Common myeloid progenitor, CD34-positive (primary cell): ENCODE data around the gene CAP2.
A peak's percentile ranks its signal among the peaks of the same experiment; 100 is the strongest.

Source experiments
- CTCF ChIA-PET: fragments of 350-600 bp; sonication (Branson Sonifier 250); formaldehyde crosslinking; loops from one replicate; lab custom pipeline; 2021; ENCODE audit warnings: antibody characterized with exemption; lab: Charles Lee
- POLR2A ChIA-PET: fragments of 350-600 bp; sonication (Branson Sonifier 250); formaldehyde crosslinking; loops from one replicate; lab custom pipeline; 2021; ENCODE audit warnings: antibody characterized with exemption; lab: Charles Lee
- DNase-seq, 3 donors: peaks; one replicate each; pipeline versions ENCODE4 v3.0.0 to v3.0.0-alpha.2; 2013
- H3K27ac ChIP-seq, 2 experiments: 1 replicate in 1 of 2; 2 replicates in 1 of 2; pipeline ENCODE4 v1.7.0; 2013; ENCODE audit warnings: inconsistent platforms in 2 of 2, low read length in 2 of 2, mild to moderate bottlenecking in 2 of 2, low read depth in 1 of 2, moderate library complexity in 1 of 2; ENCODE audit not compliant: severe bottlenecking in 2 of 2, insufficient read depth in 1 of 2, poor library complexity in 1 of 2
- H3K27me3 ChIP-seq, 5 experiments: replicated peaks in 2 of 5; 1 replicate in 3 of 5; 2 replicates in 2 of 5; pipeline versions ENCODE4 v1.6.1 to v1.7.0; 2013; ENCODE audit warnings: low read length in 4 of 5, mild to moderate bottlenecking in 2 of 5, moderate library complexity in 2 of 5, inconsistent platforms in 1 of 5; ENCODE audit not compliant: insufficient read depth in 5 of 5, control insufficient read depth in 4 of 5
- H3K36me3 ChIP-seq, 4 experiments: 1 replicate in 2 of 4; 2 replicates in 2 of 4; pipeline versions ENCODE4 v1.6.1 to v1.7.0; 2013; ENCODE audit warnings: low read length in 3 of 4, control low read depth in 1 of 4, mild to moderate bottlenecking in 1 of 4; ENCODE audit not compliant: control insufficient read depth in 4 of 4, insufficient read depth in 4 of 4
- H3K4me1 ChIP-seq, 4 experiments: 1 replicate in 3 of 4; 2 replicates in 1 of 4; pipeline versions ENCODE4 v1.6.1 to v1.7.1; 2013; ENCODE audit warnings: low read length in 3 of 4, mild to moderate bottlenecking in 3 of 4, control low read depth in 1 of 4, inconsistent platforms in 1 of 4, moderate library complexity in 1 of 4; ENCODE audit not compliant: control insufficient read depth in 4 of 4, insufficient read depth in 4 of 4; ENCODE audit errors: control extremely low read depth in 1 of 4
- H3K4me3 ChIP-seq, 7 experiments: 1 replicate in 4 of 7; 2 replicates in 3 of 7; pipeline versions ENCODE4 v1.5.1 to v1.7.0; 2013; ENCODE audit warnings: mild to moderate bottlenecking in 7 of 7, low read length in 6 of 7, moderate library complexity in 6 of 7, inconsistent platforms in 2 of 7, low read depth in 2 of 7, control low read depth in 1 of 7; ENCODE audit not compliant: insufficient read depth in 4 of 7, control insufficient read depth in 1 of 7; ENCODE audit errors: extremely low read depth in 1 of 7
- H3K9me3 ChIP-seq, 5 experiments: 1 replicate in 4 of 5; 2 replicates in 1 of 5; pipeline versions ENCODE4 v1.6.1 to v1.7.1; 2013; ENCODE audit warnings: low read length in 4 of 5, mild to moderate bottlenecking in 2 of 5, inconsistent platforms in 1 of 5, low read depth in 1 of 5, moderate library complexity in 1 of 5; ENCODE audit not compliant: control insufficient read depth in 4 of 5, insufficient read depth in 2 of 5; ENCODE audit errors: control extremely low read depth in 1 of 5
- WGBS: methylation state at CpG from one replicate; pipeline ENCODE4 v1.1.5; 2013; ENCODE audit not compliant: insufficient coverage; 5-methylcytosine and 5-hydroxymethylcytosine counted together

The CAP2 gene

DNA sequence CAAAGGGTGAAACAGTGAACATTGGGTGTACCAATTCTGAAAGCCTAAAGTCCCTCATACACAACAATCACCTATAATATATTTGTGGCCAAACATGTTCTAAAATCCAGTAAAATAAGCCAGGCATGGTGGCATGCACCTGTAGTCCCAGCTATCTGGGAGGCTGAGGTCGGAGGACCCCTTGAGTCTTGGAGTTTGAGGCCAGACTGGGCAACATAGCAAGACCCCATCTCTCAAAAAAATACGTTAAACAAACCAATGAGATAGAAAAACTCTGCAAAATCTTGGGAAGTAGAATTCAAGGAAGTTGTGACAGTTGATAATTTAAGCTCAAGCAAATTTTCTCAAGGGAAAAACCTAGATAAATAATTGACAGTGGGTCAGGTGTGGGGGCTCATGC is 92.6 kb downstream of the CAP2 start:
- no peak overlapping the region for H3K4me3 ChIP-seq
- POLR2A ChIA-PET: no interaction called here
- no peaks in the 10 kb centered on the region for H3K9me3 ChIP-seq
- H3K36me3 ChIP-seq: no peaks in the 10 kb centered on the region
- peaks cover 0 to 5% (median 0%) of the 10 kb centered on the region in 4 experiments for H3K4me1 ChIP-seq
- CTCF ChIA-PET: no interaction called here
- WGBS: 80% methylated on average over 1 of the region's 2 CpGs
- no peak overlapping the region for H3K27ac ChIP-seq
- DNase-seq: no peak
- no peaks in the 10 kb centered on the region for H3K27me3 ChIP-seq

- Histone ChIP-seq H3K27me3 (no peaks in the 10 kb centered on the region), H3K4me3 (no peak overlapping the region), H3K27ac (no peak overlapping the region), H3K9me3 (no peaks in the 10 kb centered on the region), H3K36me3 (no peaks in the 10 kb centered on the region), H3K4me1 (peaks cover 0 to 12% (median 0%) of the 10 kb centered on the region in 4 experiments)
- no peak for DNase-seq
- 94% methylated on average over 4 of the region's 4 CpGs for WGBS
- ChIA-PET CTCF (no interaction called here), POLR2A (no interaction called here)
Observed at GRCh38 chr6:17486680-17487079, 93.3 kb downstream of the CAP2 start.

DNA sequence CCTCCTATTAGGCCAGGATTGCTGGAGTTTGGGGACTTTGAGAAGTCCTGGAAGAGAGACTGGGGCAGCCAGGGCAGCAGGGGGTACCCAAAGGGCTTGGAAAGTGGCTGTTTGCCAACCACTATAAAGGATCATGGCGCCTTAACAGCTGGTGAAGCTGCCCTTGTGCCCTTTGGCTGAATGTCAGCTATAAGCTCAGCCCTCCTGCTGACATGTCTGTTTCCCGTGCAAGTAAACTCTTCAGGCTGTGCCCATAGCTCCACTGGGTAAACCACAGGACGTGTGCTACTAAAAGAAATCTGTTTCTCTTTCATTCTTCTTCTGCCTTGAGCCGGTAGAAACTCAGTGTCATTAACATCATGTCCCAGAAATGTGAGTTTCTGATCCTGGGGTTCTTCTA is 97.3 kb downstream of the CAP2 start:
- Histone ChIP-seq H3K4me1 (peaks cover 0 to 34% (median 1%) of the 10 kb centered on the region in 4 experiments), H3K36me3 (no peaks in the 10 kb centered on the region), H3K27ac (no peak overlapping the region), H3K9me3 (peaks cover 0 to 4% (median 0%) of the 10 kb centered on the region in 5 experiments), H3K4me3 (no peak overlapping the region), H3K27me3 (no peaks in the 10 kb centered on the region)
- ChIA-PET CTCF (interaction anchor here (1.4 to 1.5 kb wide), 2 partner anchors 11 to 15 kb away, joined by 3 to 4 read pairs; no protein-coding TSS in a partner anchor), POLR2A (no interaction called here)
- DNase-seq: peak in 2 of 3 donors; percentile 53 to 58
- WGBS: 72% methylated on average over 4 of the region's 4 CpGs

GRCh38 chr6:17491416-17492142 is 98.2 kb downstream of the CAP2 start:
- Histone ChIP-seq H3K27ac (no peak overlapping the region), H3K4me3 (no peak overlapping the region), H3K36me3 (no peaks in the 10 kb centered on the region), H3K27me3 (no peaks in the 10 kb centered on the region), H3K9me3 (peaks cover 0 to 4% (median 0%) of the 10 kb centered on the region in 5 experiments), H3K4me1 (peaks cover 0 to 34% (median 1%) of the 10 kb centered on the region in 4 experiments)
- 9% methylated on average over 3 of the region's 10 CpGs for WGBS
- ChIA-PET POLR2A (no interaction called here), CTCF (interaction anchor here (1.3 to 1.4 kb wide), 2 partner anchors 12 to 14 kb away, joined by 4 read pairs; no protein-coding TSS in a partner anchor)
- DNase-seq: peak; percentile 31 to 84 (median 75)

DNA sequence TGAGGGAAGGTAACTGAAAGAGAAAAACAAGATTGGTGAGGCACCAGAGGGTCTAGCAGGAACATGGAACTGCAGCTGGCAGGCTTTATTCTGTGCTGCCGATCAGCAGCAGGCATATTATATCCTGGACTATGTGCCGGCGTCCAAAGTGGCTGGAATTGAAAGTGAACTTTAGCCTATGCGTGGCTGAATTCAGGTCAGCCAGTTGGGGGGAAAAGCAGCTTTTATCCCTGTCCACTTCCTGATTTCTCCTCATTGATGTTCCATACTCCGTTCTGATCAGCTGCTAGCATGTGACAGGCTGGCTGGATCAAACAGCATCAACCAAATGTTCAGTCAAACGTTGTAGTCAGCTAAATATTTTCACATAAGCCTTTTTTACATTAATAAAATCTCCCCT is 99.0 kb downstream of the CAP2 start:
- WGBS: 79% methylated on average over 6 of the region's 6 CpGs
- Histone ChIP-seq H3K4me1 (peaks cover 0 to 34% (median 1%) of the 10 kb centered on the region in 4 experiments), H3K4me3 (no peak overlapping the region), H3K27ac (no peak overlapping the region), H3K36me3 (no peaks in the 10 kb centered on the region), H3K27me3 (no peaks in the 10 kb centered on the region), H3K9me3 (peaks cover 0 to 4% (median 0%) of the 10 kb centered on the region in 5 experiments)
- POLR2A ChIA-PET: interaction anchor here (0.6 kb wide), 1 partner anchor 93 kb away, joined by 3 read pairs; no protein-coding TSS in a partner anchor
- CTCF ChIA-PET: interaction anchor here (1.3 to 1.4 kb wide), 2 partner anchors 13 to 22 kb away, joined by 3 to 4 read pairs; no protein-coding TSS in a partner anchor
- no peak for DNase-seq

GRCh38 chr6:17493286-17493685 is 99.9 kb downstream of the CAP2 start:
- H3K27me3 ChIP-seq: no peaks in the 10 kb centered on the region
- no peak overlapping the region for H3K27ac ChIP-seq
- CTCF ChIA-PET: interaction anchor here (1.0 to 1.4 kb wide), 2 partner anchors 9 to 23 kb away, joined by 3 to 4 read pairs; no protein-coding TSS in a partner anchor
- H3K9me3 ChIP-seq: peaks cover 0 to 4% (median 0%) of the 10 kb centered on the region in 5 experiments
- no peak overlapping the region for H3K4me3 ChIP-seq
- H3K4me1 ChIP-seq: peaks cover 0 to 34% (median 1%) of the 10 kb centered on the region in 4 experiments
- peak; percentile 48 to 85 (median 82) for DNase-seq
- no peaks in the 10 kb centered on the region for H3K36me3 ChIP-seq
- no CpG with 5 or more reads among the region's 2 CpGs for WGBS
- POLR2A ChIA-PET: no interaction called here

GRCh38 chr6:17494177-17494576 is 100.8 kb downstream of the CAP2 start:
- DNase-seq: no peak
- POLR2A ChIA-PET: no interaction called here
- Histone ChIP-seq H3K4me1 (peaks cover 0 to 34% (median 1%) of the 10 kb centered on the region in 4 experiments), H3K9me3 (peaks cover 0 to 4% (median 0%) of the 10 kb centered on the region in 5 experiments), H3K4me3 (no peak overlapping the region), H3K36me3 (no peaks in the 10 kb centered on the region), H3K27me3 (no peaks in the 10 kb centered on the region), H3K27ac (no peak overlapping the region)
- 98% methylated on average over 4 of the region's 4 CpGs for WGBS
- CTCF ChIA-PET: no interaction called here
